ENCODE results near the gene MTRF1.

DNA sequence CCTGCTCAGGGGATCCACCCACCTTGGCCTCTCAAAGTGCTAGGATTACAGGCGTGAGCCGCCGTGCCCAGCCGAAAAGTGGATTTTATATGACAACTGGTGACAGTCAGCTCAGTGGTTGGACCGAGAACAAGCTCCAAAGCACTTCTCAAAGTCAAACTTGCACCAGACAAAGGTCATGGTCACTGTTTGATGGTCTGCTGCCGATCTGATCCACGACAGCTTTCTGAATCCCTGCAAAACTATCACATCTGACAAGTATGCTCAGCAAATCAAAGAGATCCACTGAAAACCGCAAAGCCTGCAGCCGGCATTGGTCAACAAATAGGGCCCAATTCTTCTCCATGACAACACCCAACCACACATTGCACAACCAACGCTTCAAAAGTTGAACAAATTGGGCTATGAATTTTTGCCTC, 26.1 kb upstream of the MTRF1 start:
- TF ChIP-seq POLR2AphosphoS5 (IDR thresholded peaks at IDR 0.05; ENCODE audit: low read depth, low read length) (no peak), POLR2A (IDR thresholded peaks at IDR 0.05; ENCODE audit: low read depth, low read length) (no peak)

All from GM12892 (cell line).